NCI-H345 treated with DMSO at 0.1 percent for 48 hours (cell line): ENCODE data around the gene GINS2.

Source experiments
- DNase-seq: peaks from one replicate; lab custom pipeline; 2025; ENCODE audit not compliant: unreplicated experiment; lab: John Stamatoyannopoulos, UW

Gene GINS2

DNA sequence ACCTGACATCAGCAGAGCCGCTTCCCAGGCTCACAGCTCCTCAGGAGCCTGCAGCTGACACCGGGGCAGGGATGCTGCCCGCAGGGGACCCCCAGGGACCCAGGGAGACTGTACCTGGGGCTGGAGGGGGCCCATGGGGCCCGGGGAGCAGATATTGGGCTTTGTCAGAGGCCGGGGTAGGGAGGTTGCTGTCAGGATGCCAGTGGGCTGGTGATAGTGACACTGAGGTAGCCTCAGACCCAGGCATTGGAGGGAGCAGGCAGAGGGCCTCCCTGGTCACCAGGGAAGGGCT, 60.5 kb downstream of the GINS2 start:
- no peak for DNase-seq

DNA sequence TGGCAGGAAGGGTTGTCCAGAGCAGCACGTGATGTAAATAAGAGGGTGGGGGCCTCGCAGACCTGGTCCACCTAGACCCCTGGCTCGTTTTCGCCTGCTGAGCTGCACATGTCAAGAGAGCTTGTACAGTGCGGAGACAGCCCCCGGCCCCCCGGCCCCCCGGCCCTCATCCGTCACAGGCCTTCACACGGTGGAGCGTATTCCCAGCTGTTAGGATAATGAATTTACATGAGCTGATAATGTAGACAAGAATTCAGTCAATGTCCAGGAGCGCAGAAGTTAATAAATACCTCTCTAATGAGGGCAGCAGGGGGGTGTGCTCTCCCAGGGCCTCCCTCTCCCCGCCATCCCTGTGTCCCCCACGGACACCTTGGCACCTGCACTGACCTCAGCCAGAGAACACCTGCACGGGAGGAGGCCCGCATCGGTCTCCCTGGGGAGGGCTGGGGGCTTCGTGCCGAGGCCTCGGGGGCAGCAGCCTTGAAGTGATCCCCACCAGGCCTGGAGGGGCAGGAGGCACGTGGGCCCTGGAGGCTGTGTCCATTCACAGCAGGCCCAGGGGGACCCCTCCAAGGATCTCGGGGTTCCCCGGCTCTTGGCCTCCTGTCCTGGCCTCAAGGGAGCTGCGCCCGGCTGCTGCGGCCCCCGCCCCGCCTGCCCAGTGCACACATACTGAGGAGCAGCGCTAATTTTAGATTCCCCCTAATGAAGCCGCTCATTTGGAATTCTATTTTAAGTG, 61.1 kb downstream of the GINS2 start:
- no peak for DNase-seq

DNA sequence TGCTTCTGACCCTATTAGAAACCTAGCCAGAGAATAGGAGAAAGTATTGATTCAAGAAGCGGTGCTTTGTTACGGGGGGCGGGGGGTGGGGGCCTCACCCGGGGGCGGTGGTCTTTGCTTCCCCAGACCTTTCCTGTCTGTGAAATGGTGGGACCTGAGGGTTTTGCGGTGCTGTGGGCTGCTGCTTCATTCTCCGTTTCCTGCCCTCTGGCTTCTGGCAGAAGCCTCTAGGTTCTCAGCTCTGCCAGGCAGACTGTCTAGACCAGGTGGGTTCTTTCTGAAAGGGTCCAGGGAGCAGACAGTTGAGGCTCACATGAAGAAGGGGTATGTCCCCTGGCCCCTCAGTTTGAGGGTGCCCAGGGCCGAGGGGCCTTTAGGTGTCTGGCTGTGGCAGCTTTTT, 61.7 kb downstream of the GINS2 start:
- DNase-seq = no peak
